ENCODE data around the gene MTNR1A. TPM values are rescaled to one million over a fixed set of nuclear protein-coding genes. Genes with fewer than 3 reads are reported as not detected.

MTNR1A gene
- total RNA-seq, 1 experiment from 2014 or later, result 0.84 TPM

GRCh38 chr4:186502231-186502630 is 53.1 kb downstream of the MTNR1A start:
- Histone ChIP-seq H3K4me2 (ENCODE audit: low read length) (no peak overlapping the region), H3K9me3 (ENCODE audit: control insufficient read depth in 1 of 2, insufficient read depth in 1 of 2, low read depth in 1 of 2, low read length in 2 of 2) (peaks cover 0 to 3% of the 10 kb centered on the region in 2 experiments; a peak in 1 of 4 replicates), H3K4me1 (ENCODE audit: control insufficient read depth in 1 of 2, insufficient read depth in 2 of 2, low read length in 2 of 2) (no peaks in the 10 kb centered on the region), H3K36me3 (ENCODE audit: control insufficient read depth in 1 of 2, insufficient read depth in 2 of 2, low read length in 2 of 2) (no peaks in the 10 kb centered on the region), H2AFZ (ENCODE audit: low read depth, low read length, poor library complexity, severe bottlenecking) (no peak overlapping the region), H3K79me2 (ENCODE audit: insufficient read depth, low read length) (no peaks in the 10 kb centered on the region), H3K4me3 (replicated peaks in 1 of 2; ENCODE audit: low read depth in 1 of 2, low read length in 2 of 2) (no peak overlapping the region), H3K9me2 (ENCODE audit: insufficient read depth) (no peaks in the 10 kb centered on the region), H3K27me3 (ENCODE audit: insufficient read depth, low read length) (no peaks in the 10 kb centered on the region), H4K20me1 (ENCODE audit: insufficient read depth) (no peaks in the 10 kb centered on the region), H3K9ac (ENCODE audit: low read length) (no peak overlapping the region), H3K27ac (ENCODE audit: low read depth, low read length) (no peak overlapping the region)
- ChIA-PET RAD21 (ENCODE audit: low non-redundant PET in 1 of 2, low total read pairs in 2 of 2, uncharacterized antibody in 2 of 2, unreplicated experiment in 2 of 2) (no interaction called here), POLR2A (no interaction called here), CTCF (no interaction called here)
- intact Hi-C loops (cut with micrococcal nuclease), result no loop called here
- TF ChIP-seq ELF1 (IDR thresholded peaks at IDR 0.05; ENCODE audit: borderline replicate concordance, low read depth) (no peak), EZH2 (IDR thresholded peaks at IDR 0.05) (no peak), CEBPB (IDR thresholded peaks at IDR 0.05; ENCODE audit: low read depth) (no peak), EZH2phosphoT487 (IDR thresholded peaks at IDR 0.05; ENCODE audit: borderline replicate concordance) (no peak), CBX3 (IDR thresholded peaks at IDR 0.05; ENCODE audit: low read depth) (no peak), SIN3A (IDR thresholded peaks at IDR 0.05; ENCODE audit: low read depth) (no peak), ZNF274 (IDR thresholded peaks at IDR 0.05; ENCODE audit: low read depth, low read length) (no peak), ZBTB33 (IDR thresholded peaks at IDR 0.05; ENCODE audit: extremely low read depth, insufficient replicate concordance, low read length) (no peak), CTCF (IDR thresholded peaks at IDR 0.05 in 2 of 3, conservative IDR thresholded peaks at IDR 0.05 in 1 of 3; ENCODE audit: borderline replicate concordance in 1 of 3, insufficient read depth in 1 of 3, low read depth in 2 of 3, low read length in 2 of 3) (no peak), FOSL1 (IDR thresholded peaks at IDR 0.05; ENCODE audit: low read depth) (no peak), EGR1 (IDR thresholded peaks at IDR 0.05; ENCODE audit: low read depth) (no peak), REST (IDR thresholded peaks at IDR 0.05; ENCODE audit: low read depth) (no peak), JUND (IDR thresholded peaks at IDR 0.05) (no peak), SP1 (IDR thresholded peaks at IDR 0.05; ENCODE audit: low read depth) (no peak), POLR2A (IDR thresholded peaks at IDR 0.05; ENCODE audit: borderline replicate concordance, extremely low read depth, insufficient read depth, insufficient read length) (no peak), YY1 (IDR thresholded peaks at IDR 0.05; ENCODE audit: extremely low read depth, insufficient replicate concordance, low read depth, low read length) (no peak), ATF3 (IDR thresholded peaks at IDR 0.05) (no peak), ZFX (IDR thresholded peaks at IDR 0.05) (no peak), POLR2AphosphoS5 (IDR thresholded peaks at IDR 0.05; ENCODE audit: low read depth, low read length) (no peak)
- no TSS peak for BruUV-seq (replicated peaks)
- ATAC-seq (no peak), DNase-seq (ENCODE audit: low read depth, low spot score) (no peak)

Data from HCT116 (cell line).